HepG2 (cell line): ENCODE results near the gene FAM118A. TPM values are rescaled to one million over a fixed set of nuclear protein-coding genes. Genes with fewer than 3 reads are reported as not detected.

Experiments used
- ATAC-seq: fragments of 200-7000 bp; cut with Tn5 transposase; 3 replicates; pipeline ENCODE4 v1.9.1; 2020; ENCODE audit warnings: mild to moderate bottlenecking, moderate library complexity
- BruUV-seq: library from RNA; stranded (reverse); fragments of 400-500 nt; replicated peaks from 2 replicates; lab custom pipeline; 2021; lab: Mats Ljungman, UMichigan
- CTCF ChIA-PET: fragments of 300-600 bp; formaldehyde crosslinking; extraction: SDS; loops from one replicate; lab custom pipeline; 2021; ENCODE audit warnings: low total read pairs, inconsistent platforms, low intra/inter-chr PET ratio; lab: Yijun Ruan, JAX
- POLR2A ChIA-PET: fragments of 350-600 bp; sonication (Branson Sonifier 250); formaldehyde crosslinking; loops from one replicate; lab custom pipeline; 2020; ENCODE audit warnings: antibody characterized with exemption, inconsistent platforms; lab: Yijun Ruan, JAX
- DNase-seq: peaks from one replicate; pipeline ENCODE4 v3.0.0-alpha.2; 2015; ENCODE audit warnings: low spot score
- FAIRE-seq: peaks from 3 replicates; lab custom pipeline; 2011; peaks lifted over from hg19 to GRCh38; lab: Jason Lieb, UNC
- H2AFZ ChIP-seq: one replicate; pipeline ENCODE4 v1.6.1; 2011; ENCODE audit warnings: low read length, inconsistent platforms
- H3K27ac ChIP-seq: fragments of 300-600 bp; 3 replicates; pipeline ENCODE4 v1.8.0; 2011; ENCODE audit warnings: mixed run types, mild to moderate bottlenecking, mixed read lengths, low read length, inconsistent platforms; ENCODE audit not compliant: insufficient read depth; ENCODE audit errors: extremely low read length
- H3K27me3 ChIP-seq, 2 experiments: fragments of 200-600 bp in 1 of 2; 2 replicates in 1 of 2; 3 replicates in 1 of 2; pipeline versions ENCODE4 v1.6.0 to v1.8.0; 2011; ENCODE audit warnings: low read length in 2 of 2, mild to moderate bottlenecking in 2 of 2, moderate library complexity in 2 of 2, inconsistent platforms in 1 of 2; ENCODE audit not compliant: insufficient read depth in 2 of 2, control insufficient read depth in 1 of 2
- H3K36me3 ChIP-seq, 2 experiments: fragments of 200-600 bp in 1 of 2; replicated peaks in 1 of 2; 2 replicates in 1 of 2; 3 replicates in 1 of 2; pipeline versions ENCODE4 v1.5.1 to v1.8.0; 2011; ENCODE audit warnings: low read length in 2 of 2, inconsistent platforms in 1 of 2; ENCODE audit not compliant: insufficient read depth in 2 of 2, control insufficient read depth in 1 of 2
- H3K4me1 ChIP-seq: 2 replicates; pipeline ENCODE4 v1.5.1; 2012; ENCODE audit warnings: low read length, inconsistent platforms; ENCODE audit not compliant: insufficient read depth
- H3K4me2 ChIP-seq: 2 replicates; pipeline ENCODE4 v1.6.0; 2011; ENCODE audit warnings: low read depth, low read length, inconsistent platforms
- H3K4me3 ChIP-seq, 3 experiments: fragments of 200-600 bp in 1 of 3; sonication (generic), shearing (Covaris generic) in 1 of 3; replicated peaks in 1 of 3; 2 replicates each; pipeline ENCODE4 v1.5.1; 2011 to 2016; ENCODE audit warnings: low read length in 3 of 3, inconsistent platforms in 2 of 3, low read depth in 2 of 3, mild to moderate bottlenecking in 2 of 3, control low read depth in 1 of 3, mixed read lengths in 1 of 3; ENCODE audit not compliant: insufficient read depth in 1 of 3
- H3K79me2 ChIP-seq: one replicate; pipeline ENCODE4 v1.6.1; 2011; ENCODE audit warnings: low read length, inconsistent platforms; ENCODE audit not compliant: insufficient read depth
- H3K9ac ChIP-seq: 2 replicates; pipeline ENCODE4 v1.6.0; 2011; ENCODE audit warnings: mild to moderate bottlenecking, low read depth, low read length, inconsistent platforms; ENCODE audit not compliant: insufficient read depth
- H3K9me3 ChIP-seq: 2 replicates; pipeline ENCODE4 v1.5.1; 2012; ENCODE audit warnings: mild to moderate bottlenecking, low read length
- H4K20me1 ChIP-seq: 2 replicates; pipeline ENCODE4 v1.6.0; 2011; ENCODE audit warnings: inconsistent platforms, mild to moderate bottlenecking, low read length, moderate library complexity; ENCODE audit not compliant: insufficient read depth
- AGO1 ChIP-seq: fragments of 200-400 bp; formaldehyde crosslinking; IDR thresholded peaks from 2 replicates; pipeline ENCODE4 v1.6.1; 2017; ENCODE audit warnings: mild to moderate bottlenecking, low read depth, low read length, moderate library complexity; ENCODE audit not compliant: poor library complexity, severe bottlenecking
- AGO2 ChIP-seq: fragments of 200-400 bp; formaldehyde crosslinking; optimal IDR thresholded peaks from 2 replicates; pipeline ENCODE3; 2017; ENCODE audit warnings: mild to moderate bottlenecking, low read depth, low read length, moderate library complexity
- HDAC1 ChIP-seq: sonication (generic); formaldehyde crosslinking; IDR thresholded peaks from 2 replicates; pipeline ENCODE4 v1.5.1; 2020; ENCODE audit warnings: mild to moderate bottlenecking, missing genetic modification reagents
- MAX ChIP-seq: IDR thresholded peaks from 2 replicates; pipeline ENCODE4 v1.6.1; 2012; ENCODE audit warnings: inconsistent platforms
- MTF2 ChIP-seq: sonication (generic); formaldehyde crosslinking; IDR thresholded peaks from 2 replicates; pipeline ENCODE4 v1.5.0; 2020; ENCODE audit warnings: missing genetic modification reagents, borderline replicate concordance
- NCOR1 ChIP-seq: fragments of 200-600 bp; sonication (generic); IDR thresholded peaks from 2 replicates; pipeline ENCODE4 v1.7.0; 2017; ENCODE audit warnings: antibody characterized with exemption, low read length, borderline replicate concordance
- NR2F2 ChIP-seq: IDR thresholded peaks from 2 replicates; pipeline ENCODE4 v1.6.1; 2012; ENCODE audit warnings: low read depth, inconsistent platforms, borderline replicate concordance
- PHF5A ChIP-seq: IDR thresholded peaks from one replicate; pipeline ENCODE4 v1.6.1; 2018; ENCODE audit warnings: low read depth, missing genetic modification reagents; ENCODE audit not compliant: unreplicated experiment
- ZBTB38 ChIP-seq: sonication (generic); formaldehyde crosslinking; IDR thresholded peaks from 2 replicates; pipeline ENCODE4 v1.5.1; 2020; ENCODE audit warnings: mild to moderate bottlenecking, missing genetic modification reagents
- ZBTB7A ChIP-seq: sonication (generic); formaldehyde crosslinking; IDR thresholded peaks from 2 replicates; pipeline ENCODE4 v1.8.0; 2022; ENCODE audit warnings: mild to moderate bottlenecking, missing genetic modification reagents
- ZNF253 ChIP-seq: sonication (generic); formaldehyde crosslinking; IDR thresholded peaks from 2 replicates; pipeline ENCODE4 v1.8.0; 2022; ENCODE audit warnings: mild to moderate bottlenecking, missing genetic modification reagents, borderline replicate concordance
- ZNF329 ChIP-seq: sonication (generic); formaldehyde crosslinking; IDR thresholded peaks from 2 replicates; pipeline ENCODE4 v1.9.0; 2021; ENCODE audit warnings: low read depth, mild to moderate bottlenecking, missing genetic modification reagents
- ZNF501 ChIP-seq: sonication (generic); formaldehyde crosslinking; IDR thresholded peaks from 2 replicates; pipeline ENCODE4 v1.5.1; 2020; ENCODE audit warnings: mild to moderate bottlenecking, moderate library complexity, missing genetic modification reagents
- WGBS: methylation state at CpG from one replicate; pipeline ENCODE4 v1.1.6; 2017; ENCODE audit warnings: low lambda C conversion rate; 5-methylcytosine and 5-hydroxymethylcytosine counted together
- in situ Hi-C: cut with HindIII; loops from 2 replicates; pipeline ENCODE4 v1.10.0; 2017; ENCODE audit warnings: low pct_unique_long_range_greater_than_20kb; ENCODE audit not compliant: extremely low pct_ligation_motif_present
- intact Hi-C: fragments of 100-400 bp; cut with micrococcal nuclease; formaldehyde crosslinking; loops from one replicate; pipeline ENCODE4 v1.10.0; 2022; ENCODE audit not compliant: unreplicated experiment
- polyA plus RNA-seq, 8 experiments: library from polyadenylated mRNA; depleted of rRNA in 3 of 8; stranded (reverse) in 7 of 8; unstranded in 1 of 8; fragments of >200 nt; fragmentation: Illumina TruSeq in 4 of 8; extraction: Trizol in 4 of 8; gene quantifications; 2 replicates each; pipeline versions ENCODE4 v1.2.1 to v1.2.3, GENCODE V29; 2011 to 2016; ENCODE audit warnings: low read depth in 4 of 8, missing spikeins in 1 of 8, mixed read lengths in 1 of 8; ENCODE audit not compliant: insufficient read depth in 1 of 8
- total RNA-seq, 5 experiments: library from RNA; depleted of rRNA; stranded (reverse); fragments of >200 nt; fragmentation: Illumina TruSeq; extraction: Trizol; gene quantifications; 2 replicates each; pipeline ENCODE4 v1.2.3, GENCODE V29; 2016; ENCODE audit warnings: low read depth in 1 of 5
- TF ChIP-seq, protein P1 (sequence below): sonication (generic); formaldehyde crosslinking; conservative IDR thresholded peaks from 2 replicates; pipeline ENCODE4 v1.8.1; 2023; ENCODE audit warnings: missing genetic modification reagents
- TF ChIP-seq, protein P2 (sequence below): sonication (generic); formaldehyde crosslinking; IDR thresholded peaks from 2 replicates; pipeline ENCODE4 v1.5.0; 2020; ENCODE audit warnings: missing genetic modification reagents

The FAM118A gene
- total and polyA plus RNA-seq, 2 of the 13 experiments (the other 11 are each of a cell fraction or from before 2014, with no cell fraction given), result 36.7 to 48.2 TPM

DNA sequence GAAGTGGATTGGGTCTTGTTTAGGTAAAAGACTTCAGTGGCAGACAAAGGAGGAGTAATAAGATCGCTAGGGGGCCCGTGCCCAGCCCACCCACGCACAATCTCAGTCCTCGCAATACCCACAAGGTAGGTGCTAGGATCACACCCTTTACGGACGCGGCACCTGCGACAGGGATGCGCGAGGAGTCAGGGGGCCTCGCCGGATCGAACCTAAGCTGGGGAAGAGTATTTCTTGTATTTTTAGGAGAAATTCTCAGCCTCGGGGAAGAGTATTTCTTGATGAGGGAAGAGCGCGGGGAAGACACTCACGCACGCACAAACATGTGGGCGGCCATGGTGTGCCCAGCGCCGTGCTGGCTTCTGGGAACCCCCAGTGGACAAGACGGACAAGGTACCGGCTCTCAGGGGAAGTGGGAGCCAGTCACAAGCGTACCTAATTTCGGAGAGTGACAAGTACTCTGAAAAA, 745 bp upstream of the FAM118A start:
- H3K27me3 ChIP-seq, result no peaks in the 10 kb centered on the region
- H3K36me3 ChIP-seq, result peaks cover 0 to 10% of the 10 kb centered on the region in 2 experiments; a peak in 1 of 5 replicates
- ChIA-PET CTCF (no interaction called here), POLR2A (interaction anchor here (0.6 to 6.7 kb wide), 2 partner anchors 35 to 814 kb away, joined by 3 to 56 read pairs; no protein-coding TSS in a partner anchor)
- FAIRE-seq (no peak), ATAC-seq (no peak), DNase-seq (no peak)
- intact Hi-C loops, result loop anchor here (2.0 kb wide), 1 partner anchor 30 kb away; no protein-coding TSS in a partner anchor
- 82% methylated on average over 25 of the region's 25 CpGs for WGBS
- in situ Hi-C loops, result loop anchor here (5.0 kb wide), 1 partner anchor 37 kb away; no protein-coding TSS in a partner anchor
- TF ChIP-seq ZBTB38 (CRISPR knock-in tag), result peak; percentile 63; the same call in 1 of the 2 replicates
- TF ChIP-seq ZNF501 (CRISPR knock-in tag), result 0 out of 2 replicates have a peak, but pooled peaks have one; percentile 7
- TF ChIP-seq MTF2 (CRISPR knock-in tag), result 0 out of 2 replicates have a peak, but pooled peaks have one; percentile 10
- peak; percentile 1 for TF ChIP-seq AGO1
- peak; percentile 13 for TF ChIP-seq AGO2
- TF ChIP-seq MAX, result 0 out of 2 replicates have a peak, but pooled peaks have one; percentile 6
- TF ChIP-seq ZBTB7A, result 0 out of 2 replicates have a peak, but pooled peaks have one; percentile 35
- 0 out of 2 replicates have a peak, but pooled peaks have one; percentile 12 for TF ChIP-seq ZNF329 (CRISPR knock-in tag)
- TF ChIP-seq NR2F2, result no peak
- TF ChIP-seq, protein P1, sequence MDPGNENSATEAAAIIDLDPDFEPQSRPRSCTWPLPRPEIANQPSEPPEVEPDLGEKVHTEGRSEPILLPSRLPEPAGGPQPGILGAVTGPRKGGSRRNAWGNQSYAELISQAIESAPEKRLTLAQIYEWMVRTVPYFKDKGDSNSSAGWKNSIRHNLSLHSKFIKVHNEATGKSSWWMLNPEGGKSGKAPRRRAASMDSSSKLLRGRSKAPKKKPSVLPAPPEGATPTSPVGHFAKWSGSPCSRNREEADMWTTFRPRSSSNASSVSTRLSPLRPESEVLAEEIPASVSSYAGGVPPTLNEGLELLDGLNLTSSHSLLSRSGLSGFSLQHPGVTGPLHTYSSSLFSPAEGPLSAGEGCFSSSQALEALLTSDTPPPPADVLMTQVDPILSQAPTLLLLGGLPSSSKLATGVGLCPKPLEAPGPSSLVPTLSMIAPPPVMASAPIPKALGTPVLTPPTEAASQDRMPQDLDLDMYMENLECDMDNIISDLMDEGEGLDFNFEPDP (CRISPR knock-in tag), result 0 out of 2 replicates have a peak, but pooled peaks have one; percentile 47
- peak; percentile 33; the same call in 1 of the 2 replicates for TF ChIP-seq ZNF253 (CRISPR knock-in tag)
- no peak for TF ChIP-seq NCOR1
- TF ChIP-seq, protein P2, sequence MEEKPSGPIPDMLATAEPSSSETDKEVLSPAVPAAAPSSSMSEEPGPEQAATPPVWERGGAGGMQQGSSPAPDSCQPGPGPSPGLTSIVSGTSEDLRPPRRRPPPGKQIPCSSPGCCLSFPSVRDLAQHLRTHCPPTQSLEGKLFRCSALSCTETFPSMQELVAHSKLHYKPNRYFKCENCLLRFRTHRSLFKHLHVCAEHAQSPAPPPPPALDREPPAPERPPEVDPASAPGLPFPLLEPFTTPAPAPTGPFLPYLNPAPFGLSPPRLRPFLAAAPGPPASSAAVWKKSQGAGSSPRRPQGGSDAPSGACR (CRISPR knock-in tag), result 0 out of 2 replicates have a peak, but pooled peaks have one; percentile 66
- peak; percentile 4; the same call in 1 of the 2 replicates for TF ChIP-seq HDAC1 (CRISPR knock-in tag)
- TF ChIP-seq PHF5A (CRISPR knock-in tag), result no peak
- no peak overlapping the region for H2AFZ ChIP-seq
- peak overlapping the region; percentile 32 to 88 (median 51); a peak in 5 of 6 replicates for H3K4me3 ChIP-seq
- peaks cover 64% of the 10 kb centered on the region for H3K4me1 ChIP-seq
- peak overlapping the region; percentile 89 for H3K4me2 ChIP-seq
- H4K20me1 ChIP-seq, result peaks cover 15% of the 10 kb centered on the region; the same call in 1 of the 2 replicates
- H3K79me2 ChIP-seq, result peaks cover 38% of the 10 kb centered on the region
- H3K9ac ChIP-seq, result peak overlapping the region; percentile 65
- peak overlapping the region; percentile 75 for H3K27ac ChIP-seq
- TSS peak; percentile 65 for BruUV-seq
- H3K9me3 ChIP-seq, result no peaks in the 10 kb centered on the region
